ENCODE data around the gene MAN1A2. TPM values are rescaled to one million over a fixed set of nuclear protein-coding genes. Genes with fewer than 3 reads are reported as not detected.
"Not testable (repeated sequence)": the region's sequence is repeated elsewhere in the genome, so short reads cannot be mapped to it uniquely, and the experiment has no call there.

MAN1A2 gene
- total RNA-seq, 1 donor: 51.0 TPM

- no peaks in the 10 kb centered on the region for H4K20me1 ChIP-seq (ENCODE audit: insufficient read depth, low read length)
- no peak for TF ChIP-seq CTCF (IDR thresholded peaks at IDR 0.05; ENCODE audit: extremely low read depth, low read depth, low read length)
- no peak overlapping the region for H3K4me3 ChIP-seq (ENCODE audit: insufficient read depth, low read length)
- no peak for DNase-seq (ENCODE audit: insufficient read length, low spot score, missing footprints)
- no peaks in the 10 kb centered on the region for H3K9me3 ChIP-seq (ENCODE audit: low read depth, low read length)
- H3K27me3 ChIP-seq (ENCODE audit: insufficient read depth, low read length): no peaks in the 10 kb centered on the region
- no peaks in the 10 kb centered on the region for H3K36me3 ChIP-seq (ENCODE audit: insufficient read depth, low read length)
- H3K79me2 ChIP-seq (ENCODE audit: insufficient read depth, low read length): no peaks in the 10 kb centered on the region
- H2AFZ ChIP-seq (ENCODE audit: low read length): no peak overlapping the region
- H3K4me2 ChIP-seq (ENCODE audit: insufficient read depth, low read length): no peak overlapping the region
- no peak overlapping the region for H3K27ac ChIP-seq (ENCODE audit: low read depth, low read length)
- H3K4me1 ChIP-seq (ENCODE audit: insufficient read depth, low read length): peaks cover 3% of the 10 kb centered on the region
These were observed 85.0 kb downstream of the MAN1A2 start for GRCh38 chr1:117452216-117452615.

GRCh38 chr1:117453958-117454357 lies 86.7 kb downstream of the MAN1A2 start:
- H3K4me1 ChIP-seq (ENCODE audit: insufficient read depth, low read length): no peaks in the 10 kb centered on the region
- H3K27me3 ChIP-seq (ENCODE audit: insufficient read depth, low read length): no peaks in the 10 kb centered on the region
- H3K79me2 ChIP-seq (ENCODE audit: insufficient read depth, low read length): no peaks in the 10 kb centered on the region
- H3K9me3 ChIP-seq (ENCODE audit: low read depth, low read length): no peaks in the 10 kb centered on the region
- H3K27ac ChIP-seq (ENCODE audit: low read depth, low read length): no peak overlapping the region
- TF ChIP-seq CTCF (IDR thresholded peaks at IDR 0.05; ENCODE audit: extremely low read depth, low read depth, low read length): no peak
- H3K4me2 ChIP-seq (ENCODE audit: insufficient read depth, low read length): no peak overlapping the region
- H3K36me3 ChIP-seq (ENCODE audit: insufficient read depth, low read length): no peaks in the 10 kb centered on the region
- H3K4me3 ChIP-seq (ENCODE audit: insufficient read depth, low read length): no peak overlapping the region
- no peak for DNase-seq (ENCODE audit: insufficient read length, low spot score, missing footprints)
- no peaks in the 10 kb centered on the region for H4K20me1 ChIP-seq (ENCODE audit: insufficient read depth, low read length)
- no peak overlapping the region for H2AFZ ChIP-seq (ENCODE audit: low read length)

GRCh38 chr1:117458410-117458809 lies 91.2 kb downstream of the MAN1A2 start:
- not testable (repeated sequence) for DNase-seq (ENCODE audit: insufficient read length, low spot score, missing footprints); H3K27me3 ChIP-seq (ENCODE audit: insufficient read depth, low read length); H3K4me2 ChIP-seq (ENCODE audit: insufficient read depth, low read length); H3K9me3 ChIP-seq (ENCODE audit: low read depth, low read length); H3K27ac ChIP-seq (ENCODE audit: low read depth, low read length); H4K20me1 ChIP-seq (ENCODE audit: insufficient read depth, low read length); H3K36me3 ChIP-seq (ENCODE audit: insufficient read depth, low read length); H3K4me1 ChIP-seq (ENCODE audit: insufficient read depth, low read length); H3K79me2 ChIP-seq (ENCODE audit: insufficient read depth, low read length); H2AFZ ChIP-seq (ENCODE audit: low read length); H3K4me3 ChIP-seq (ENCODE audit: insufficient read depth, low read length)

- no peak overlapping the region for H3K4me2 ChIP-seq (ENCODE audit: insufficient read depth, low read length)
- no peaks in the 10 kb centered on the region for H3K9me3 ChIP-seq (ENCODE audit: low read depth, low read length)
- DNase-seq (ENCODE audit: insufficient read length, low spot score, missing footprints): no peak
These were observed 99.5 kb downstream of the MAN1A2 start for GRCh38 chr1:117466761-117467160.

More at GRCh38 chr1:117466761-117467160, 99.5 kb downstream of the MAN1A2 start:
- no peaks in the 10 kb centered on the region for H3K79me2 ChIP-seq (ENCODE audit: insufficient read depth, low read length)
- no peak overlapping the region for H3K4me3 ChIP-seq (ENCODE audit: insufficient read depth, low read length)
- no peaks in the 10 kb centered on the region for H3K36me3 ChIP-seq (ENCODE audit: insufficient read depth, low read length)
- no peak overlapping the region for H3K27ac ChIP-seq (ENCODE audit: low read depth, low read length)
- no peak overlapping the region for H2AFZ ChIP-seq (ENCODE audit: low read length)
- peaks cover 8% of the 10 kb centered on the region for H3K4me1 ChIP-seq (ENCODE audit: insufficient read depth, low read length)
- H4K20me1 ChIP-seq (ENCODE audit: insufficient read depth, low read length): no peaks in the 10 kb centered on the region
- H3K27me3 ChIP-seq (ENCODE audit: insufficient read depth, low read length): no peaks in the 10 kb centered on the region
- TF ChIP-seq CTCF (IDR thresholded peaks at IDR 0.05; ENCODE audit: extremely low read depth, low read depth, low read length): no peak
